GM15510 (cell line): ENCODE results near the gene PRKACA.

Experiments used
- POLR2A ChIP-seq: IDR thresholded peaks from 3 replicates; pipeline ENCODE4 v1.6.1; 2011; ENCODE audit warnings: borderline replicate concordance; ENCODE audit not compliant: insufficient read length; ENCODE audit errors: extremely low read depth

PRKACA gene

GRCh38 chr19:14135985-14136508 is 18.5 kb upstream of the PRKACA start:
- TF ChIP-seq POLR2A, result no peak

GRCh38 chr19:14135355-14135754 is 17.8 kb upstream of the PRKACA start:
- TF ChIP-seq POLR2A, result no peak

DNA sequence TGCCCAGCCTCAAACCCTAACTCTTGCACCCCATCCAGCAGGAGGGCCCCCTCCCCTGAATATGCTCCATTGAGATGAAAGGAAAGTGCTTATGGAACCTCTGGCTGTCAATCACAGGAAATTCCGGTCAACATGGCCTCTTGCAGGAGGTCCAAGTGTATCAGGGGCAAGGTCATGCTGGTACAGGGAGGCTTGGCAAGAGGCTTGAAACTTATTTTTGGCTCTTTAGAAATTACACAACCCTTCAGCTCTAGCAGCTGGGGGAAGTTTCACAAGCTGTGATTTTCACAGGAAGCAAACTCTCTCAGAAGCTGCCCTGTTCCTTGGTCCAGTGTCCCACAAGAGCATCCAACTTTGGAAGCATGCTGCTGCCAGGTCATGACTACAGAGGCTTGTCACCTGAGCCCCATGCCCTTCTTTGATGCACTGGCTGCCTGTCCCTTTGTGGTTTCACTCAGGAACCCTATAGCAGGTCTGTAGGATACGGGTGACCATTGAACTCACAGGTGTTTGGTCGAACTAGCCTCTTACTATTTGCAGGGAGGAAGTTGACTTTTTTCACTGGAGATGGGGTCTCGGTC is 10.5 kb upstream of the PRKACA start:
- no peak for TF ChIP-seq POLR2A

- TF ChIP-seq POLR2A, result no peak
Measured at GRCh38 chr19:14127176-14127575, 9.6 kb upstream of the PRKACA start.

- no peak for TF ChIP-seq POLR2A
Measured at GRCh38 chr19:14122924-14123323, 5.4 kb upstream of the PRKACA start.

DNA sequence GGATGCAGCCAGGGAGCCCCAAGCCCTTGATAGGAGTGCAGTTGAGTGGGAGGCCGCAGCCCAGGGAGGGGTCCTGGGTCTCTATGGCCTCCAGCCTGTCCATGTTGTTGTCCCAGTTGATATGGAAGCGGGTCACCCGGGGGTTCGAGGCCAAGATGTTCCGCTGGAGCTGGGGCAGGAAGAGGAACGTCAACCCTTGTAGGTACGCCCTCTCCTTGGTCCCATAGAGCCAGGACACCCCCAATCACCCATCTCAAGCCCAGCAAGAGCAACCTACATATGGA is 2.9 kb upstream of the PRKACA start:
- TF ChIP-seq POLR2A, result no peak

GRCh38 chr19:14119644-14120496 is 2.3 kb upstream of the PRKACA start:
- no peak for TF ChIP-seq POLR2A

- no peak for TF ChIP-seq POLR2A
Measured at GRCh38 chr19:14119146-14119545, 1.6 kb upstream of the PRKACA start.

DNA sequence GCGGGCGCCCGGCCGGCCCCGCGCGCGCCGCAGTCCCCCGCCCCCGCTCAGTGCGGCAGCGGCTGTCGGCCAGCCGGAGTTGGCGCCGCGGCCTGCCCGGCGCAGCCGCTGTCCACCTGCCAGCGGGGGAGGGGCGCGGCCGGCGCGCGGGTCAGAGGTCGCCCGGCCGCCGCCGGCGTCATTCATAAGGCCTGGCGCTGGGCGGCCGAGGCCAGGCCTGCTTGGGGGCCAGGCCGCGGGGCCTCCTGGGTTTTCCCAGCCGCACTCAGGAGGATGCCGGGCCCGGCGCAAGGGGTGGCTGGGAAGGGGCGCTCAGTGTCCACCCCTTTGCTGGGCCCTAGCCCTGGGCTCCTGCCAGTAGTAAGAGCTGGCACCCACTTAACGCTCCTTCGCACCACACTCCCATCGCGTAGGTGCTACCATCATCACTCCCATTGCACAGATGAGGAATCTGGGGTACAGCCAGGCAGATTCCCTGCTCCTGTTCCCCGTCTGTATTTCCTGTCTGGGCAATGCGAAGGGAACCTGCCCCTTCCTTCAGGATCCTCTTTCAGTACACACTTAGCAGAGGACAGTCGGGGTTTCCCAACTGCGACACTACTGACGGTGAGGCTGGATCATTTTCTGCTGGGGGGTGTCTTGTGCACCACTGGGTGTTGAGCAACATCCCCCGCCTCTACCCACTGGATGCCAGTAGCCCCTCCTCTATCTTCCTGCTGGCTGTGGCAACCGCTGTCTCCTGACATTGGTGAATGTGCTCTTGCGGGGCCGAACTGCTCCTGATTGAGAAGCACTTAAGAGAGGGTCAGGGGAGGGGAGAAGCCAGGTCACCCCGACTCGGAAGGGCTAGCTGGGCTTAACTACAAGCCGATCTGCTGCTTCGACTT is 846 bp upstream of the PRKACA start:
- TF ChIP-seq POLR2A, result no peak

DNA sequence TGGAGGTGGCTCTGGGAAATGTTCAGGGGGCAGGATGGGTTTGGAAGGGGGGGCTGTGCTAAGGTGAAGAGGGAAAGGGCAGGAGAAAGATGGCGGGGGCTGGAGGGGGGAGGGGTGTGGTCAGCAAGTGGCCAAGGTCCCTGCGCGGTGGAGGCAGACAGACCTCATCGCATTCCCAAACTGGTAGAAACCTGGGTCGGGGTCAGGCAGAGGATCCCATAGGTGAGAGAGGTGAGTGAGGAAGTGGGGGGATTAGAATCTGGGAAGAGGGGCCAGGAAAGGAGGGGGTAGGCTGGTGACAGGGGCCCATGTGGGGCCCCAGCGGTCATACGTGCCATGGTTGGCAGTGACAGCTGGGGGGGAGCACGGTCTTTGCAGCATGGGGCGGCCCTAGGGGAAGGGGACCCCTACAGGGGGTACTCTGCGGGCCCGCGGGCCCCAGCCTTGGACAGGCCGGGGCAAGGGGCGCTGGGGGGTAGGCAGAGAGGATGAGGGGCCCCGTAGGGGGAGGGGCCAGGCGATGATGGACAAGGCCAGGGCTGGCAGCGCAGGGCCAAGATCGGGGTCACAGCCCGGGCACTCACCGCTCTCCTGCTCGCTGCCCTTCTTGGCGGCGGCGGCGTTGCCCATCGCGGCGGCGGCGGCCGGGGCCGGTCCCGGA is 514 bp downstream of the PRKACA start:
- no peak for TF ChIP-seq POLR2A

- no peak for TF ChIP-seq POLR2A
Measured at GRCh38 chr19:14116525-14116917, 1.0 kb downstream of the PRKACA start.

GRCh38 chr19:14115756-14116155 is 1.8 kb downstream of the PRKACA start:
- no peak for TF ChIP-seq POLR2A

DNA sequence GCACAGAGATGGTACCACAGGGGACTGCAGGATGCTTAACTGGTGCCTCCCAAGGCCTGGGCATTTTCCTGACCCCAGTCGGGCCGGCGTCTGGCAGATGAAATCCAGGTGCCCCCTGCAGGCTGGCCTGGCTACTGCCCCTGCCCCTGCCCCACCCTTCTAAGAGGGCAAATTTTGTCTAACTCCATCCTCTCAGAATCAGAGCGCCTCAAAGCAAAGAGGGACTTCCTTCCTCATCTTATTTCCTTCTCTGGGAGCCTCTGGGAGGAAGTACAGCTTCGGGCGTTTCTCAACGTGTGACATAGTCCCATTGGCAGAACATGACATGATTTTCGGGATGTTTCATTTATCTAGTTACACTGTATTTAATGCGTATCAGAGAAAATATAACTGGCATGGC is 2.7 kb downstream of the PRKACA start:
- TF ChIP-seq POLR2A, result no peak

- TF ChIP-seq POLR2A, result no peak
Measured at GRCh38 chr19:14114439-14114838, 3.1 kb downstream of the PRKACA start.
